Epithelial cell of esophagus (primary cell): ENCODE measurements around the gene RBM20.

Experiments used
- DNase-seq: peaks from one replicate; pipeline ENCODE4 v3.0.0; 2010; ENCODE audit warnings: low read depth
- H3K4me3 ChIP-seq: 2 replicates; pipeline ENCODE4 v1.5.1; 2011; ENCODE audit warnings: mild to moderate bottlenecking, low read length, control low read depth
- TF ChIP-seq, protein P1 (sequence below): IDR thresholded peaks from 2 replicates; pipeline ENCODE4 v1.5.1; 2011; ENCODE audit warnings: low read depth, mild to moderate bottlenecking, low read length, control low read depth, inconsistent platforms; ENCODE audit not compliant: insufficient read depth; ENCODE audit errors: missing control alignments

The RBM20 gene

DNA sequence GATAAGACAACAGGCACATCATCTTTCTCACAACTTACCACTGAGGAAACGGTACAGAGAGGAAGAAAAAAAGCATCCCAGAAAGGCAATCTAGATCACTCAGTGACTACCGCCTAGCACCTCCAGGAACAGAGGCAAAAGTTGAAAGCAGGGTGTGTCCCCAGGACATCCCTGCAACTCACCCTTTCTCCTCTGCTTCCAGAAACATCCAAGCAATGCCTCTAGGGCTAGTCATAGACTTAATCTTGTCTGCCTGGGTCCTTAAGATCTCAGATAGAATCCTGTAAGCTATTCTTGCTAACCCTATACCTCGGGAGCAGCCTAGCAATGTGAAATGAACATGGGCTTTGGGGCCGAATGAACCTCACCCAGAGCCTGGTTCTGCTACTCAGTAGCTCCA, 208.8 kb downstream of the RBM20 start:
- peak; percentile 59 for DNase-seq
- TF ChIP-seq, protein P1, sequence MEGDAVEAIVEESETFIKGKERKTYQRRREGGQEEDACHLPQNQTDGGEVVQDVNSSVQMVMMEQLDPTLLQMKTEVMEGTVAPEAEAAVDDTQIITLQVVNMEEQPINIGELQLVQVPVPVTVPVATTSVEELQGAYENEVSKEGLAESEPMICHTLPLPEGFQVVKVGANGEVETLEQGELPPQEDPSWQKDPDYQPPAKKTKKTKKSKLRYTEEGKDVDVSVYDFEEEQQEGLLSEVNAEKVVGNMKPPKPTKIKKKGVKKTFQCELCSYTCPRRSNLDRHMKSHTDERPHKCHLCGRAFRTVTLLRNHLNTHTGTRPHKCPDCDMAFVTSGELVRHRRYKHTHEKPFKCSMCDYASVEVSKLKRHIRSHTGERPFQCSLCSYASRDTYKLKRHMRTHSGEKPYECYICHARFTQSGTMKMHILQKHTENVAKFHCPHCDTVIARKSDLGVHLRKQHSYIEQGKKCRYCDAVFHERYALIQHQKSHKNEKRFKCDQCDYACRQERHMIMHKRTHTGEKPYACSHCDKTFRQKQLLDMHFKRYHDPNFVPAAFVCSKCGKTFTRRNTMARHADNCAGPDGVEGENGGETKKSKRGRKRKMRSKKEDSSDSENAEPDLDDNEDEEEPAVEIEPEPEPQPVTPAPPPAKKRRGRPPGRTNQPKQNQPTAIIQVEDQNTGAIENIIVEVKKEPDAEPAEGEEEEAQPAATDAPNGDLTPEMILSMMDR = no peak
- H3K4me3 ChIP-seq = no peak overlapping the region

DNA sequence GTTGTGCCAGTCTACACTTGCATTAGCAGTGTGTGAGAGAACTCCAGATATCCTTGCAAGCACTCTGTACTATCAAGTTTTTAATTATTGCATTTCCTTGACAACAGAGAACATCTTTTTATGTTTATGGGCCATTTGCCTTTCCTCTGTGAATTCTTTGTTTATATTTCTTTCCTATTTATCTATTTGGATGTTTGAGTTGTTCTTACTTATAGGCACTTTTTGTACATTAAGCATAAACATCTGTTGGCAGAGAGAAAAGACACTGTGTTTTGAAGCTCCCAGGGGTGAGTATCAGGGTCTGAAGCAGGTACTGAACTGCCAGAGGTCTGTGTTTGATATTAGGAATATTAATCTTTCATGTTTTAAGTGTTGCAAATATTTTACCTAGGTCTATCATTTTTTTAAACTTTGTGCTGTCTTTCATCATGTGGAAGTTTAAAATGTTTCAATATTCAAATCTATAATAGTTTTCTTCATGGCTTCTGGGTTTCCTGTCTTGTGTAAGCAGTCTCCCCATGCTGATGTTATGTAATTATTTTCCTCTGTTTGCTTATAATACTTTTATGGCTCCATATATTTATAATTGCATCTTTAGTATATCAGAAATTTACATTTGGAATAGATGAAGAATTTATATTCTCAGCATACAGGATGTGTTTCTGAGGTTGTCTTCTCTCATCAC, 209.9 kb downstream of the RBM20 start:
- TF ChIP-seq, protein P1 = no peak
- no peak for DNase-seq
- H3K4me3 ChIP-seq = no peak overlapping the region

DNA sequence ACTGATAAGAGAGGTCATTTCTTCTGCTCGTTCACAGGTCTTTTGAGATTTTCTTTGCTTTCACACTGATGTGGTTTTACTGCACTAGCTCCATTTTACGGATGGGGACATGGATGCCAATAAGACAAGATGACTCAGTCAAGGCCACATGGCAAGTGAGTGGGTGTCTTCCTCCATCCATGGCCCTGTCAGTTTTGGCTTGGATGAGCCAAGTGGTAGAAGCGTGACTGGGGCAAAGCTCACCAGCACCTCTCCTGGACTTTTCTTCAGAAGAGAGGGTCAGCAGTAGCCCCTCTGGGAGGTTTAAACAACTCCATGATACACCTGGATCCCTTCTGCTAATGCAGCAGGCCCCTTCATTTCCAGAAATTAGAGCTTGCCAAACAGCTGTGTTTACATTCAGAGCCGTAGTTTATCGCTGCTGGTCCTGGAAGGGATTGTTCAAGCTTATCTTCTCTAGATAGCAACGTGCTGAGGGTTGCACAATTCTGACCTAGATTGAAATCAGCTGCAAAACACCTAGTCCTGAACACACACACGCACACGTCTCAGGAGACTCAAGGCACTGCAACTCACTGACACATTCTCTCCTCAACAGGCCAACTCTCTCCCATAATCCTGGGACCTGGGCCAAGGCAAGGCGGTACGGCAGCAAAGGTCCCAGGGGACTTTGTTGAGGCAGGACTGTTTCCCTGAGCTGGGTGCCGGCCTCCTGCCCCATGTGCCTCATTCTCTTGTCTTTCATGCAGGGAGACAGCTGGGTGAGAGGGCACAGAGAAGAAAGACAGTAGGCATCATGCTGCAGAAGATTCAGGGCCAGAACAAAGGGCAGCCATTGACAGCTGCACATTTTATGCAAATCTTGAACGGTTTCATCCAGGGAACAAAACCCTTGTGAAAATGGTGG, 213.4 kb downstream of the RBM20 start:
- peak; percentile 55 for DNase-seq
- H3K4me3 ChIP-seq = no peak overlapping the region
- TF ChIP-seq, protein P1 = peak; percentile 15

DNA sequence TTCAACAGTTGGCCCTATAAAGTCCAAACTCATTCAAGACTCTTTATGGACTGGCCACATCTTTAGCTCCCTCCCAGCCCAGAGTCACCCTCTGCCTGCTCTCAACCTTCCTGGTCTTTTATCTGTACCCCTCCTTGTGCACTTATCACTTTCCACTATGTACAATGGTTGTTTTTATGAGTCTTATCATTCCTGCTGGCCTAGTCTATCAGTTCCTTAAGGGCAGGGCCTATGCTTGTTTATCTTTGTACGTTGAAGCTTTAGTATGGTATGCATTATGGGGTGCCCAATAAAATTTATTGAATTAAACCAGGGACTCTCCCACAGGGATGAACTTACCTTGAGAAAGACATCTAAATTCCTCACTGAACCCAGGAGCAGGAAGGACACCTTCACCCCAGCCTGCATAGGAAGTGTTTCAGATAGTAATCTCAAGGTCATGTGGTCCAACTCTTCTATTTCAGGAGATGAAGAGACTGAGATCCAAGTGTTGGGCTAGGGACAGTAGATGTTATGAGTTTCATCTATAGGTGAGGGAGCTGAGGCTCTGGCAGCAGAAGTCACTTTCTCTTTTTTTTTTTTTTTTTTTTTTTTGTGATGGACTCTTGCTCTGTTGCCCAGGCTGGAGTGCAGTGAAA, 214.3 kb downstream of the RBM20 start:
- no peak overlapping the region for H3K4me3 ChIP-seq
- TF ChIP-seq, protein P1 = no peak
- DNase-seq = no peak

DNA sequence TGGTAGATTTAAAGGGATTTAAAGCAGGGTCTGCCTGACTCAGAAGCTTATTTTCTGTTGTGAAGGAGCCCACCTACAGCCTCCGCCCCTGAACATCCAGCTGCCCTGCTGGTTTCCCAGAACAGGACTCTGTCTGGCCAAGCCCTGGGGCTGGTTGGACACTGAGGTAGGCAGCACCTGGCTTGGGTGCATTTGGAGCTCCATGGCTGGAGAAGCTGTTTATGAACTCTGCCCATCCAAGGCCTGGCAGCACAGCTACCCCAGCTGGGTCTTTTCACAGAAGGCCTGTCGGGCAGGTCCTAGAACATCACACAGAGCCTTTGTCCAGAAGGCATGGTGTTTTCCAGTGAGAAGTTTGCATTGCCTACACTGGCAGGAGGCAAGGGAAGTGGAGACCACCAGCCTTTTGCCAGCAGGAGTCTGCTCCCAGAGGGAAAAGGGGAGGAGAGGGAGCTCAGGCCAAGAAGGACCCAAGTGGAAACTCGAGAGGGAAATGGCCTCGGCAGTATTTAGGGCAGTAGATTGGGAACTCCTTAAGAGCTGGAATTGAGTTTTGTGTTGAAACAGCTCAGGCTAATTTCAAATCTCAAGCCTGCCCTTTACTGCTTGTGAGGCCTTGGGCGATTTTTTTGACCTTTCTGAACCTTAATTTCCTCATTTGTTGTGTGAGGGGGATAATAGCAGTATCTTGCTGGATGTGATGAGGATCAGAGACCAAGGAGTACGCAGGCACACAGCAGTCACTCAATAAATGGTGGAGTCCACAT, 215.3 kb downstream of the RBM20 start:
- no peak for DNase-seq
- TF ChIP-seq, protein P1 = no peak
- H3K4me3 ChIP-seq = no peak overlapping the region

DNA sequence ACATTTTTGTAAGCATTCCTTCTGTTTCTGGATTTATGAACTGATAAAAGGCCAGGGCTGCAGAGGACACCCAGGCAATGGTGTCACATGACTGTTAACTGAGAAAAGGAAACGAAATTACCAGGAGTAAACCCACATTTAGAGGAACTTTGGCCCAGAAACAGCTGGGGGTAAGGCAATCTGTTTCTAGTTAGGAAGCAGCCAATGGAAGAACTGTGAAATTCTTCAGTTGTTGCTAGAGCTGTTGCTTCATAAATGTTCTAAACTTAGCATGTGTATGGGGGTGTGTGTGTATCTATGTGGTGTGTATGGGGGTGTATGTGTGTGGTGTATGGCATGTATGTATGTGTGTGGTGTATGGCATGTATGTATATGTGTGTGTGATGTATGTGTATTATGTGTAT, 215.8 kb downstream of the RBM20 start:
- DNase-seq = no peak
- no peak overlapping the region for H3K4me3 ChIP-seq
- TF ChIP-seq, protein P1 = no peak
